Bone marrow (tissue), 2 donors: ENCODE results near the gene CAMK1.
A peak's percentile ranks its signal among the peaks of the same experiment; 100 is the strongest.

ENCODE experiments used
- DNase-seq, 2 donors: peaks; one replicate each; lab custom pipeline; 2025; lab: John Stamatoyannopoulos, UW

The CAMK1 gene

DNA sequence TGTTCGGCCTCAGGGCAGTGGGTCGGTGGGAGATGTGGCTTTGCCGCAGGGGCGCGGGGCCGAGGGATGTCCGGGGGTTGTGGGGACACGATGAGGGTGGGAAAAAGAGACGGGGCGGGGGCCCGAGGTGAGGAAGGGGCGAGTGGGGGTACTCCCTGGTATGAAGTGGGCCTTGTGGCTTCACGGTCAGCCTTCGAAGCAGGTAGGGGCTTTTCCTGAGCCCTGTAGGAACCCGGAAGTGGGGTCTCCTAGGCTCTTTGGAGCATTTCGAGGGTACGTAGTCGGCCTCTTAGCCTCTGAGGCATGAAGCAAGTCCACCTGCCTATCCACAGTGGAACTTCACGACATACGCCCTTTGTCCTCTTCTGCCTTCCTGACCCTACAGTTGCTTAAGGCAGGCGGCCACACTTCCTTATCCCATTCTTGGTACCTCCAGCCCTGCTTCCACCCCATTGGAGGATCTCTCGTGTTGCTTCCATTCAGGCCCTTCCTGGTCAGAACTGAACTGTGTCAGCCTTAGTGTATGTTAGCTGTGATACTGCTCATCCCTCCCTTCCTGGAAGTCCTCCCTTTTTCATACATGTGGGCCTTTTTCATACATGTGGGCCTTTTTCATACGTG lies 23.5 kb upstream of the CAMK1 start:
- DNase-seq = peak in 1 of 2 donors; percentile 73

DNA sequence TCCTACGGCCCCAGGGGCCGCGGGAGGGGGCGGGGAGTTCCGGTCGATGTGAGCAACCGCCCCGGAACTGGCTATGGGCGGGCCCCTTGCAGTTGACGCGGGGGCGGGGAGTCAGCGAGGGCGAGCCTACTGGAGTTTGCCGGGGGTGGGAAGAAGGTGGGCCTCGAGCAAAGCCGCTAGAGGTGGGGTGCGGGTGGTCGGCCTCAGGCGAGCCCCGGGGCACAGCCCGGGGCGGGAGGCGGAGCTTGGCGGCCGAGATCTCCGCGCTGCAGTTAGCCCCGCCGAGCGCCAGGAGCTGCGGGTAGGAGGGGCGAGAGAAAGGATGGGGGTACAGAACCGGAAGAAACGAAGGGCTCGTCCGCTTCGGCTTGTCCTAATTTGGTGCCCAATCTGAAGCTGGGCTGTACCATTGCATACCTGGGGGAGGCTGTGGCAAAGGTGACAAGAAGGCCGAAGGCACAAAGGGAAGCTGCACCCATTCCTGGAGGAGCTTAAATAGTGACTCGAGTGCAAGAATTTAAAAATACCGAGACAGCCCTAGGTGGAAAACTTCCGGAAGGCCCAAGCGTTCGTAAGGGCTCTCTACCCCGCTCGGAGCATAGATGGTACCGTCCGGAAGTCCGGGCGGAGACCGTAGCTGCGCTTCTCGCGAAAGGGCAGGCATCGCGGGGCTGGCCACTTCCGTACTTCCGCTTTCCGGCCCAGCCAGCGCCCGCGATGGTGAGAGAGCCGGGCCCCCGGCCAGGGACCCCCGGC lies 22.8 kb upstream of the CAMK1 start, which contains the start of the genes ARPC4 and TADA3:
Gene ARPC4, plus strand, starts transcription at position 678 of the 756 bp plus-strand sequence. Its CDS starts 40 bp downstream, at position 718.
Gene TADA3, minus strand, starts transcription at position 69 of the 756 bp plus-strand sequence. CDS start 1,007 bp downstream, outside the sequence.
- peak; percentile 94 to 99 for DNase-seq

DNA sequence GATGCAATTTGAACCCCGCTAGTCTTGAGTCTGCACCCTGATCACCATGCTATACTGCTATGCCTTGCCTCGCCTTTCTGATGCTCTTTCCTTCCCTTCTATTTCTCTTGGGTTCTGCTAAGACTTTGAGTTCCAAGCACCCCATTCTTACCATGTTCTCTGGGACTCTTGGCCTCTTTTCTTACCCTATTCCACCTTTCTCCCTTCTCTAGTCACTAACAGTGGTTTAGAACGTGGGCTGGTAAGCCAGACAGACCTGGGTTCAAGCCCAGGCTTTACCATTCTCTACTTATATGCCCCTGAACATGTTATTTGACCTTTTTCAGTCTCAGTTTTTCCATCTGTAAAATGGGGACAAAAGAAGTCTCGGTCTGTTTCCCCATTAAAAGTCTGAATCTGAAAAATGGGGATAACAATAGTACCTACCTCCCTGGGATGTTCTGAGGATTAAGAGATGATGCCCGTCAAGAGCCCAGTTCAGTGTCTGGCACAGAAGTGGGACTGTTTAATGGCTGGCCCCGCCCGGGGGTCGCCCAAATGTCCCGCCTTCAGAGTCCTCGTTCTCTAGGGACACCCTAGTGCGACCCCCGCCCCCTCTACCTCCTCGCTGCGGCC lies 22.1 kb upstream of the CAMK1 start:
- DNase-seq = no peak

DNA sequence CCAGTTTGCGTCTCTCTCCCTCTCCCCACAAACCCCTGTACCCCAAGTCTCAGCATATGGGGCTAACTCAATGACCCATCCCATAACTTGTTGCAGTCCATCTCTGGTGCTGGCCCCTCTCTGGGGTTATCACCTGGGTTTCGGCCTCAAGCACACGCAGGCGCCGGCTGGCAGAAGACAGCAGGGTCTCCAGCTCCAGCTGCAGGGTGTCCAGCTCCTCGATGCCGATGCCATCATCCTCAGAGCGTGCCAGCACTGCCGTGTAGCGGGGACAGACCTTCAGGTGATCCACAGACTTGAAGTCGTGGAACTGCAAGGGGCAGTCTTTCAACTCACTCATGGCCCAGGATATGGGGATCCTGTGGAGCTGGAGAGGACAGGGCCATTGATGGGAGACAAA lies 21.4 kb upstream of the CAMK1 start:
- no peak for DNase-seq

DNA sequence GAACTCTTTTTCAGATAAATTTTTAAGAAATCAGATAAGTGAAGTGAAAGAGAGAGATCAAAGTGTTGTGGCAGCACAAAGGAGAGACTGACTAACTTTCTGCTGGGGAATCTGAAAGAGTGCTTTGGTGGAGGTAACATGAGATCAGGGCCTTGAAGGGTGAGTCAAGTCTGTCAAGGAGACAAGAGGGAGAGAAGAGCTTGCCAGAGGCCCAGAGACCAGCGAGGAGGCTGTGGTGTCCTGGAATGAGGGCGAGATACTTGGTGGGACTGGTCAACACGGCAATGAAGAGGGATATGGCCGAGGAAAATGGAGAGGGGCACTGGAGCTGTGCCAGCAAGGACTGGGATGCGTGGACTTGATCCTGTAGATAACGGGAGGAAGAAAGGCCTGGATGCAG lies 18.0 kb upstream of the CAMK1 start:
- DNase-seq = no peak

DNA sequence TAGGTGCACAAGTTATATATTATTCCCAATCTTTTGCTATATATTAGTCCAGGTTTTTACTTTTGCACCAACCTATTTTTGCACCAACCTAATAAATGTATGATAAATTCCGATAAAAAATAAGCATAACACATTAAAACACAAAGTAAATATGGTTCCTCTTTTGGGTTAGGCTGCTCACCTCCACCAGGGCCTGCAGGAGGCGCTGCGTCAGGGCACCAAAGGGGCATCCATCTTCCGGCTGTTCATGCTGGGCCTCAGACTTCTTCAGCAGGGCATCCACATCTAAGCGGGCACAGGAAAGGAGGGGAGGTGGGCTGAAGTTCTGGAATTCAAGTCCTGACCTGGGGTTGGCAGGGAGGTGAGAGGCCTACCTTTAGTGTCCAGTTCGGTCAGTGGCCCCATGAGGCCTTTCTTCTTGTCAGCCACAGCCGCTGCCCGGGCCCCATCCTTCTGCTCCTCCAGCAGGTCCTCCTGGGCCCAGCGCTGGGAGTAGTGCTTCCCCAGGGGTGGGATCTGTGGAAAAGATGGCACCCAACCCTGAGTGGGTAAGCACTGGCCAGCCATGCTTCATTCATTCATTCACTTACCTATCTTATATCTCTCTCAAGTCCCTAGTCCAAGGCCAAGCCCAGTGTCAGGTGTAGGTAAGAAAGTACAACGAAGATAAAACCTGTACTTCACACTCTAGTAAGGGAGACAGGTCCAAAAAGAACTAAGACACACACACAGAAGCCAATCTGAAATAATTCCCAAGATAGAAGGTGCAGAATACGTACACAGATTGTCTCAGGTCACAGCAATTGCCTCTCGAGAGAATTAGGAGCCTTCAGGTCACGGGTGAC lies 17.3 kb upstream of the CAMK1 start:
- DNase-seq = no peak

DNA sequence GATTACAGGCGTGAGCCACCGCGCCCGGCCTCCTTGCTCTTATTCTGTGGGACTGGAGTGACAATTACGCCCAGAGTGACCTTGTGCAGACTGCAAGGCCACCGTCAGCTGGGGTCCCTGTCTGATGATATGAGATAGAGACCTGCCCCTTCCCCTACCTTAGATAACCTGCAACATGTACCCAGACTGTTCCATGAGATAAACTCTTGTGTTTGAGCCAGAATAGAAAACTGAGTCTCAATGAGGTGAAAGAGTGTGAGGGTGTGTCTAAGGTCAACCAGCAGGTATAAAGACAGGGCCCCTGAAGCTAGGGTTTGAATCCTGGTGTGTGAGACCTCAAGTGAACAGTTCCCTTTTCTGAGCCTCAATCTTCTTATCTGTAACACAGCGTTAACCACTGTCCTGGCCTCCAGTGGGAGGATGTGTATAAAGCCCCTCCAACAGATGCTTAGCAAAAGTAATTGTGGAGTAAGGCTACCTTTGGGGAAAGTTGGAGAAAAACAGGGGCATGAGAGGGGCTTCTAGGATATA lies 16.5 kb upstream of the CAMK1 start:
- no peak for DNase-seq

DNA sequence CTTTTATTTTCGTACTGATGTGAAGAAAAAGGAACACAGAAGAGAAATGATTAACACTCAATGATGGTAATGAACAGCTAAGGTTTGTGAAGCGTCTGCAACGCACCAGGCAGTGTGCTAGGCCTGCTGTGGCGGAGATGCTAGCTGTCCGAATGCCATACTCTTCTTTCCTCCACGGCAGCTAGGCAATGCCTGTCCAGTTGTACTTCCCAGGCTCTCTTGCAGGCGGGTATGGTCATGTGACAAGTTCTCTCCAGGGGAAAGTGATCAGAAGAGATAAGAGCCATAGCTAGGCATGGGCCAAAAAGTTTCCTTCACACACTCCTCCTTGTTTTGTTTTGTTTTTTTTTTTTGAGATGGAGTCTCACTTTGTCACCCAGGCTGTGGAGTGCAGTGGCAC lies 15.9 kb upstream of the CAMK1 start:
- DNase-seq = no peak

DNA sequence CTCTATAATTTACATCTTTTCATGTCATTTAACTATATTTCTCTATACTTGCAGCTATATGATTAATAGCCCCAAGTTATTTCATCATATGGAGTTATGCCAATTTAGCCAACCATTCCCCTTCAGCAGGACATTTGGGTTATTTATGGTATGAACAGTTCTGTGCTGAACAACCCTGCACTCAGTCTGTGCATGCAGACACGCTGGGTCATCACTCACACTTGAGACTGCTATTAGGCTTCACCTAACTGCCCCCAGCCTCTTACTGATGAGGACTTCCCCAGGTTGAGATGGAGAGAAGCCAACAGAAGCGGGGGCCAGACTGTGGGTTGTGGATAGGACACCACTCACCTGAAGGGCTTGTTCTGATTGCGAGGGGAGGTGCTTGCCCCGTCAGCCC lies 15.2 kb upstream of the CAMK1 start:
- no peak for DNase-seq

DNA sequence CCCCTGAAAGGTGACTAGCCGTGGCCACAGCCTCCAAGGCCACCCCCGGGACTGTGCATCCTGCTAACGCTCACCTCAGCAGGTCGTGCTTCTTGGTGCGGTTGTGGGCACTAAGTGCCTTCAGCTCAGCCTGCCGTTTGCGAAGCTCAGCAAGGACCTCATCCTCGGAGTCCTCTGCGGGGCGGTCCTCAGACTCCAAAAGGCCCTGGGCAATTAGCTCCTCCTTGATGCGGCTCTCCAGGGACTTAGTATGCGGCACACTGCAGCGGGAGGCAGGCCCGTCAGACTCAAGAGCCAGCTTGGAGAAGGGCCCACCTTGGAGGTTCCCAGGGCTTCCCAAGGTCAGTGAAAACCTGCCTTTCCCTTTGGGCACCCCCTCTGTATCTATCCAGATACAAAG lies 14.2 kb upstream of the CAMK1 start:
- DNase-seq = no peak

DNA sequence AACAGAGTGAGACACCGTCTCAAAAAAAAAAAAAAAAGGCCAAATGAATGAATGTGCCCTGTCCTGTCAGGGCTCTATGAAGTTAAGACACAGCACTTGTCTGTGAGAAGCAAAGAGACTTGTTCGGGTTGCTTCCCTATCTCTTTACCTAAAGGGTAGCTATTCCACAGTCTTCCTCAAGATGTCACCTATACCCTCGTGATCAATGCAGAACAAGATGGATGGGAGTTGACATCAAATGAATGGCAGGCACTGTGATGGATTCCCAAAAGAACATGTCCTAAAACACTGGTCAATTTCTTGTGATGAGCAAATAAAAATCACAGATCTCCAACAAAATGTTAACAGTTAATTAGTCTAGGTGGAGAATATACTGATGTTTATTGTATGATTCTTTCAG lies 13.0 kb upstream of the CAMK1 start:
- no peak for DNase-seq

DNA sequence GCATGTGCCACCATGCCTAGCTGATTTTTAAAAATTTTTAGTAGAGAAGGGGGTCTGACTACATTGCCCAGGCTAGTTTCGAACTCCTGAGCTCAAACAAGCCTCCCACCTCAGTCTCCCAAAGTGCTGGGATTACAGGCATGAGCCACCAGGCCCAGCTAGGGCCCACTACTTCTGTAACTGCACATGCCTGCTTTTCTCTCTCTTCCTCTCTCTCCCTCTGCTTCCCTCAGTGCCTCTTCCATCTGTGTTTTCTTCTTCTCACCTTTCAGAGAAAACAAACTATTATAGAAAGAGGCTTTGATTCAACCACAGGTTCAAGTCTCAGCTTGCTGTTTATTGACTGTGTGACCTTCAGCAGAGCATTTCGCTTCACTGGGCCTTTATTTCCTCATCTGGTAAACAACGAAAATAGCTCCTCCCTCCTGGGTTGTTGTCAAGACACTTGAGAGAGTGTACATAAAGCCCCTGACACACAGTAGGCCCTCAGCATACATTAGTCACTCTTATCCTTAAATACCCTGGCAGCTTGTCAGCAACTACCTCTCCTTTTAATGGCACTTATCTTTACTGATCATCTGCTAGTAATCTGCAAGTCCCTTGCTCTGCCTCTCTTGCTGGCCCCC lies 12.3 kb upstream of the CAMK1 start:
- no peak for DNase-seq

DNA sequence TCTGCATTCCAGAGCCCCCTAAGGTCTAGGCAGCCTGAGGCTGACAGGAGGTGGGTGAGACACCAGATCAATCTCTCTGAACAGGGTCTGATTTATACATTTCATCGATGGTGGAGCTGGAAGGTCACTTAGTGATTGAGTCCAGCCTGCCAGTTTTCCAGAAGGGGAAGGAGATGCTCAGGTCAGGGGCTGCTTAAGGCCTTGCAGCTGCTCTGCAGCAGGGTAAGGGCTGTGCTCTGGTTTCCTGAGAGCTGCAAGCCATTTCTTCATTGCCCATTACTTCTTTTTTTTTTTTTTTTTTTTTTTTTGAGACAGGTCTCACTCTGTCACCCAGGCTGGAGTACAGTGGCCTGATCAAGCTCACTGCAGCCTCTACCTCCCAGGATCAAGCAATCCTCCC lies 11.8 kb upstream of the CAMK1 start:
- no peak for DNase-seq

DNA sequence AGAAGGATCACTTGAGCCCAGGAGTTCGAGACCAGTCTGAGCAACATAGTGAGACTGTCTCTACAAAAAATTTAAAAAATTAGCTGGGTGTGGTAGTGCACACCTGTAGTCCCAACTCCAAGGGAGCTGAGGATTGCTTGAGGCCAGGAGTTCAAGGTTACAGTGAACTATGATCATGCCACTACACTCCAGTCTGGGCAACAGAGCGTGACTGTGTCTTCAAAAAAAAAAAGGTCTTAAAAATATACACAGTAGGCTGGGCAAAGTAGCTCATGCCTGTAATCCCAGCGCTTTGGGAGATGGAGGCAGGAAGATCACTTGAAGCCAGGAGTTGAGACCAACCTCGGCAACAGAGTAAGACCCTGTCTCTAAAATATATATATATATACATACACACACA lies 11.2 kb upstream of the CAMK1 start:
- no peak for DNase-seq

DNA sequence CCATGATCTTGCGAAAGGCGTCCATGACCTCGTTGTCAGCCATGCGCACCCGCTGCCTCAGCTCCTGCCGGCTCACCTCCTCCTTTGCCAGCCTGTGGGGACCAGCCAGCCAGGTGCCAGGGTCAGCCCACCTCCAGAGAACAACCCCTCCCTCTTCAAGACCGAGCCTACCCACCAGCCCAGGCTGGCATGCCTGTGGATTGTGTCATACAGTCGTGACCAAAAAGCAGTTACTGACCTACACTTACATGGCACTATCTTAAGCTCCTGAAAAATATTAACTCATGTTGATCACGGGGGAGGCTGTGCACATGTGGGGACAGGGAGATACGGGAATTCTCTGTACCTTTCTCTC lies 10.7 kb upstream of the CAMK1 start:
- DNase-seq = no peak

DNA sequence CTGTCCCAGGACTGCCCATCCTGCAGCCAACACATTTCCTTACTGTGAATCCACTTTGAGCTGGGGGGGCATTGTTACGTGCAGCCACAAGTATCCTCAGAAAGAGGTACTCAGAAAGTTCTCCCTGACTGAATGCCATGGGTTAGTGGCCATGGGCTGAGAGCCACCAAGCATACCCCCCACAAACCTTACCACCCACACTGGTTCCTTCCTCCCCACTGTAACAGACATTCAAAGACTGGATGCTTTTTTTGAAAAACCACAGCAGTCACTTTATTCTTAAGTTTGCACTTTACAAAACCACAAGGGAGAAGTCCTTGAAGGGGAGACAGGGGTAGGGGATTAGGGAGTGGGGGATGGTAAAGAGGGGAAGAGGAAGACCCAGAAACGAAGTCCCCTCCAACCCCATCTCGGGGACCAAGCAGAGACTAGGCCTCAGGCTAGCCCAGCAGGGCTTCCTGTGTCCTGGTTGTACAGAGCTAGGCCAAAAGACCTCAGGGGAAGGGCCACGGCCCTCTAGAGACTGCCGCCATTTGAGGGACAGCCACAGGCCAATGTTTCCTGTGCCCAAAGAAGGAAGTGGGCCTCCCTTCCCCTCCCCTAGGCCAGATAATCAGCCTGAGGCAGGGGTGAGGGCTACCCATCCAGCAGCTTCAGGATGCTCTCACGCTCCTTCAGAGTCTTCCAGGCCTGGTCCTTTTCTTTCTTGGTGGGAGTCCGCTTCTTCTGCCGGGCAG lies 10.1 kb upstream of the CAMK1 start:
- DNase-seq = peak; percentile 22 to 91

DNA sequence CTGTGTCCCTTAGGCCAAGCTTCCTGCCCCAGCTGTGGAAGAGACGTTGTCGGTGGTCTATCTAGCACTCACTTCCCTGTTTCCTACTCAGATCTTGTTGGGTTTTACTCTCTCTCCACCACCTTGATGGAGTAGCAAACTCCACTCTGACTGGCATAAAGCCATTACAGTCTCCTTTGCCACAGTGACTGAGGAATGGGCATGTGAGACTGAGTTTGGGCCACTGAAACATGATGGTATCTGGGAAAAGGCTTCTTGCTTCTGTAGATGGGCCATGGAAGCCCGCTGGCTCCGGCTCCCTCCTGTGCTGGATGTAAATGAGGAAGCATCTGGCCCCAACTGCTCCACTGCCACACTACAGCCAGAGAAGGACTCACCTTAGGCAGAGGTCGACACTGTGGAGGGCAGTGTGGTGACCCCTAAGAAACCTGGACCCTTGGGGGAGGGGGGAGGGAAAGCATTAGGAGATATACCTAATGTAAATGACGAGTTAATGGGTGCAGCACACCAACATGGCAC lies 9.4 kb upstream of the CAMK1 start:
- DNase-seq = no peak

DNA sequence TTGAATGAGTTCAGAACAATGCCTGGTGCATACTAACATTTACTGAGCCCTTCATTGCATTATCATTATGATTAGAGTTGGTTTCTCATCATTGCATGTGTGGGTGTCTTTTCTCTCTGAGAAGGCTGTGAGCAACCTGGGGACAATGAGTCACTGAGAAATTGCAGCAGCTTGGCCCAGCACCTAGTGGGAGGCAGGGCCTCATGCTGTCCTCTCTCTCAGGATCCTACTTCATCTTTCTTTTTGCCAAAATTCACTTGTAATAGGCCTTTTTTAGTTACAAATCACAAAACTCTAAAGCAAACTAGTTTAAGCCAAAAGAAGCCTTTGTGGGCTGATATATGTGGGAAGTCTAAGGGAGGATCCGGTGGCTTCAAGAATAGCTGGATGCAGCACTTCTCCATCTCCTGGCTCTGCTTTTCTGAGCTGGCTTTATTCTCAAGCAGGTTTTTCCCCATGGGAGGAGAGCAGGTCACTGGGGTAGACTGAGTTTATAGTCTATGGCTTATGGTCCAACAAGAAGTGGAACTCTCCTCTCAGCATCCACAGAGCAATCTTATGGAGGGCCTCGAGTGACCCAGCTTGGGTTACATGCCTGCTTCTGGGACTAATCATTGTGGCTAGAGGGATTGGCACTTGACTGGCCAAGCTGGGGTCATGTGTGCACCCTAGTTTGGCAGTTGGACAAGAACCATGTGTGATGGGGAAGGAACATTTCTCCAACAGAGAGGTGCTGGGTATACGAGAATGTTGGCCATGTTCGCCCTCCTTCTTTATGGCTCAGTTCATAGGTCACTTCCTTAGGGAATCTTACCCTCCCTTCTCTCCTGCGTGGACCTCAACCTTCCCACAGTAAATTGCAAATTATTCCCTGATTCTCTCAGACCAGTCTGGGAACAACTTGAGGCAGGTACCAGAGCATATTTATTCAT lies 8.7 kb upstream of the CAMK1 start:
- DNase-seq = no peak

DNA sequence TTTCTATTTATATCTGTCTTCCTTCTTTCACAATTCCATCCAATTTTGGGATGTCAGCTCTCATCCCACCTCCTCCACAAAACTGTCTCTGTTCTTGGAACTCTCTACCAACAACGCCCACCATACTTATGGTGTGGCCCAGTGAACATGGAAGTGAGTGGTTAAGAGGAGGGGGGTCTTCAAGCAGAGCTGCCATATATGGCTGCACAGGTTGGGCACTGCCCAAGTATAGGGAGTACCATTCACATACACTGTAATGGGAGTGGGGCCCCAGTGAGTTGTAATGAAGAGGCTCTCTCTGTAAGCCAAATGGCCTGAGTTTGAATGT lies 7.9 kb upstream of the CAMK1 start:
- no peak for DNase-seq
